Uterus (tissue), 2 donors: ENCODE data around the gene TMC5.

Source experiments
- CTCF ChIP-seq, 4 experiments: fragments of 200-600 bp in 2 of 4; fragments of 450-650 bp in 2 of 4; sonication (generic) in 2 of 4; IDR thresholded peaks; one replicate each; pipeline ENCODE4 v1.5.1; 2016 to 2019; ENCODE audit warnings: antibody characterized with exemption in 4 of 4, mild to moderate bottlenecking in 2 of 4, moderate library complexity in 1 of 4
- POLR2A ChIP-seq, 2 donors: fragments of 450-650 bp; IDR thresholded peaks; one replicate each; pipeline ENCODE4 v1.6.1; 2016; ENCODE audit warnings: antibody characterized with exemption in 2 of 2, mild to moderate bottlenecking in 1 of 2, moderate library complexity in 1 of 2

- TF ChIP-seq POLR2A (IDR thresholded peaks at IDR 0.05) (no peak), CTCF (IDR thresholded peaks at IDR 0.05) (no peak)
Measured at GRCh38 chr16:19450186-19450585, 32.5 kb downstream of the TMC5 start.
